HG03103 (cell line): ENCODE measurements around the gene SH3PXD2A.
"Not testable (repeated sequence)": the region's sequence is repeated elsewhere in the genome, so short reads cannot be mapped to it uniquely, and the experiment has no call there.

Experiments
- ATAC-seq: cut with Tn5 transposase; IDR thresholded peaks from one replicate; pipeline ENCODE4 v1.9.1; 2021; ENCODE audit warnings: low read depth; ENCODE audit not compliant: unreplicated experiment

SH3PXD2A gene

DNA sequence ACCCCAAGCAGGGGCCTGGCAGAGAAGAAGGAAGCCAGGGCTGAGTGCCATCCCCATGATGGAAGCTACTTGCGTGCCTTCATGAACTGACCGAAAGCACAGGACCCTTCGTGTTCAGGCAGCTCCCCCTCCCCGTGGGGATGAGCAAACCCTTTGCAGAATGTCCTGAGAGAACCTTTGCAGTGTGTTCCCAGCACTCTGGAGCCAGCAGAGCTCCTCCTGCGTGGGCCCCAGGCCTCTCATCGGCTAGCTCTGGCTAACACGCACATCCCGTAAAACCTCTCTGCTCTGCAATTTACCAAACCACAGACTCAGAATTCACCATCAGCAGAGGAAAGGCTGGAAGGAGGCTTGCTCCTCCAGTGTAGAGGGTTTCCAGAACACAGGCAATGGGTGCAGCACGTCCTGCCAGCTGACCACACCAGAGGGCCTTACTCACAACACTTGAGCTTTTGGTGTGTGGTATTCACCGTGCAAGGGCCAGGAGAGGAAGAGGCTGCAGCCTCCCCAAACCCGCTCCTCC lies 3.1 kb downstream of the SH3PXD2A start:
- no peak for ATAC-seq

DNA sequence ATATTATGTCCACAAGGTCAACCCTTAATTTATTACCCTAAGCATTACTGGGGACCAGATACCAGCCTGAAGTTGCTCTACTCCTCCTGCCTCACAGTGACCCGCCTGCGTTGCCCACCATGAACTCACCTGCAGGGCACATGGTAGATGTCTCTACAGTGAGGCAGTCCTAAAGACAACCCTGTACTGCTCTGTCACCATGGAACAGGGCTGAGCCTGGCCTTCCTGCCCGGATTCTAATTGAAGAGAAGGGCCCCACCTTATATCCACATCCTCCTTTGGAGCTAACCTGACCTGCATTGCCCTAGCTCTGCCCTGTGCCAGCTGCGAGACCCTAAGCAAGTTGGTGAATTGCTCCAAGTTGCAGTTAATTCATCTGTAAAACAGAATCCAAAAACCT lies 4.1 kb downstream of the SH3PXD2A start:
- no peak for ATAC-seq

DNA sequence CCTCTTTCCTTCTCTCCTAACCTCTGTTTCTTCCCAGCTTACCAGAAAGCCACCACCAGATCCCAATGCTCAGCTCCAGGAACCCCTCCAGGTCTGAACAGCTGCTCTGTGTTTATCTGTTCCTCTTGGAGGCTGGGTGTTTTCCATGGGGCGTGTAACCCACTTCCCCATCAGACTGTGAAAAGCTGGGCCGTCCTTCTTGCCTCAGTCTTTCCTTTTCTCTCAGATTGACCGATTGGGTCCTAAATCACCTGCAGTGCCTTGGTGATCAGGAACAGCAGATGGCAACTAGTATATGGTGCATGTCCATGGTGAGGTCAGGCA lies 4.8 kb downstream of the SH3PXD2A start:
- ATAC-seq = no peak

DNA sequence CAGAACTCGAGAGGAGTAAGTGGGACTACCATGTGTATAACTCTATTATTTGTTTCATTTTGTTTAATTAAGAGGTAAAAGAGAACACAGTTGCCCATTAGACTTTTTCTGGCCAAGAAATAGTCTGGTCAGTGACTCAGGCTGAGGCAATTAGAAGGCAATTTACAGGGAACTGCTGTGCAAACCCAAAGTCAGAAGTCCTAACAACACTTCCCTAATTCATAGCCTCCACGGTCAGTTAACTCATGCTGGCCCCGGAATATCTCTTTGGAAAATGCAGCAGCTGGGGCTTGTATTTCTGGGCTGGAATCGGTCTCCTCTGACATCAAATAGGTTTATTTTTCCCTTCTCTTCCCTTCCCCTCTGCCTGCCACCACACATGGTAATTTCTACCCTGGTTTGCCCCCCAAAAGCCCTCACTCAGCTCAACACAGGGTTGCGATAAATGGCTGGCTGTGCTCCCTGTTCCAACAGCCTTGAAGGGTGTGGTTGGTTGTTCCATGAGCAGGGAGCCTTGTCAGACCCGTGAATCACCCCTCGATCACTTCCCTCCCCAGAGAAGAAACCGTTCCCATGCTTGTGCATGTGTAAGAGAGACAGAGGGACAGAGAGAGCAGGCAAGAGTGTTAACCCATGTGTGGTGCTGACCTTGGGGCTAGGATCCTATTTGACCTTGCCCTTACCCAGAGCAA lies 5.3 kb downstream of the SH3PXD2A start:
- no peak for ATAC-seq

DNA sequence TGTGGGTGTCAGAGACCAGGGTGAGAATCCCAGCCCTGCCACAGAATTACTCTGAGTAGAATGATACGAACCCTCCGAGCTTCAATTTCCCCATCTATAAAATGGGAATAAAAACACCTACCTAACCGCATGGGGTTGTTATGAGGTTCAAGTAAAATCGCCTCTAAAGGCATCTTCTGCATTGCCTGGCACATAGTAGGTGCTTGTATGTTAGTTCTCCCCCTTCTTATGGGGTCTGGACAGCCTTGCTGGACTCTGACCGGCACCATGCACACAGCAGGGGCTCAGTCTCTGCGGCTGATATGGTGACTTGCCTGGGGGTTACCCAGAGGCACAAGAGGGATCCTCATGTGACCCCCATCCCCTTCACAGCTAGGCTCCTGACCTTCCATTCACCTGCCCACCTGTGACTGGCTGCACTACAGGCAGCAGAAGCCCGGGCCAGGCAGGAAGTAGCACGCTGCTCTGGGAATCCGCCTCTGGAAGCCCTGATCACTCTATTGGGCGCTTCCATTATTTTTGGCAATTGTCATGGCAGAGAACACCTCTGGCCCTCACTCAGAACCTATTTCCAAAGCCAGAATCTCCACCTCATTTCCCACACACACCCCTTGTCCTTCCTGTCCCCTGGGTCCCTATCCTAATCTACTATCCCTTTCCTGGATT lies 6.0 kb downstream of the SH3PXD2A start:
- no peak for ATAC-seq

DNA sequence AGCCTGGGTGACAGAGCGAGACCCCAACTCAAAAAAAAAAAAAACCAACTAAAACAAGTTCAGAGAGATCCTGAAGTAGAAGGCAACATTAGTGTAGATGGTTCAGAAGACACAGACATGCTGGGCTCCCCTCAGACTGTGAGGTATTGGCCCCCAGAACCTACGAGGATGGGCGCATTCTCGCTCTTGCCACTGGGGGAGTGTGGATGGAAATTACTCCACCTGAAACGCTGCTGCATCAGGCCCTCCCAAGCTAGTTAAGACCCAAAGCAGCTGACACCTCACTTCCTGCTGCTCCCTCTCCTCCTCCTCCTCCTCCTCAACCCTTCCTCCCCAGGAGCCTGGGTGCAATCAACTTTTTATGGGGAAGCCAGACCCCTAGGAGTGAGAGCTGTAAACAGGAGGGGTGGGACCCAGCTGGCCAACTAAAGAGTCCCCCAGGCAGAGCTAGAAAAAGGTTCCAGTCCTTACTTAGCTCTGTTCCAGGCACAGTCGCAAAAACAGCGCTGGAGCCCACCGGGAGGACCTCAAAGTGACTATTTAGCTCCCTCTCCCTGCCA lies 7.4 kb downstream of the SH3PXD2A start:
- ATAC-seq = no peak

DNA sequence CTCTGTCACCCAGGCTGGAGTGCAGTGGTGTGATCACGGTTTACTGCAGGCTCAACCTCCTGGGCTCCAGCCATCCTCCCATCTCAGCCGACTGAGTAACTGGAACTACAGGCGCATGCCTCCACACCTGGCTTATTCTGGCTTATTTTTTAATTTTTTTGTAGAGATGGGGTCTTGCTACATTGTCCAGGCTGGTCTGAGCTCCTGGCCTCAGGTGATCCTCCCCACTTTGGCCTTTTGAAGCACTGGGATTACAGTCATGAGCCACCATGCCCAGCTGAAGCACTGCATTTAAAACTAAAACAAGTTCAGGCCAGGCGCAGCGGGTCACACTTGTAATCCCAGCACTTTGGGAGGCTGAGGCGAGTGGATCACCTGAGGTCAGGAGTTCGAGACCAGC lies 8.0 kb downstream of the SH3PXD2A start:
- ATAC-seq = no peak

DNA sequence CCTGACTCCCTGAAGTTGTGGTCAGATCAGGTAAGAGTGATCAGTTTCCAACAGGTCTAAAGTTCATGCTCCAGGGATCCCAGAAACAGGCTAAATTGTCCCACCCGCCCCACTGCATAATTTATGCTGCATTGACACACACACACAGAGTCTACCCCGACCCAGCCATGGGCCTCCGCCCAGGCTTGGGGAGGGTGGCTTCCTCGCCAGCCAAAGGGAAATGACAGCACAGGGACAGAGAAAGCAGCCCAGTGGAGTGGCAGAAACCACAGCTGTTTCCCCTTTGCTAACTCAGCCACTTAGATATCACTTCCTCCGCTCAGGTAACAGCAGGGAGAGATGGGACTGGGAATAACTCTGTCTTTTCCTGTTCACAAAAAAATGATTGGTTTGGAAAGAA lies 9.4 kb downstream of the SH3PXD2A start:
- peak; percentile 67 for ATAC-seq

DNA sequence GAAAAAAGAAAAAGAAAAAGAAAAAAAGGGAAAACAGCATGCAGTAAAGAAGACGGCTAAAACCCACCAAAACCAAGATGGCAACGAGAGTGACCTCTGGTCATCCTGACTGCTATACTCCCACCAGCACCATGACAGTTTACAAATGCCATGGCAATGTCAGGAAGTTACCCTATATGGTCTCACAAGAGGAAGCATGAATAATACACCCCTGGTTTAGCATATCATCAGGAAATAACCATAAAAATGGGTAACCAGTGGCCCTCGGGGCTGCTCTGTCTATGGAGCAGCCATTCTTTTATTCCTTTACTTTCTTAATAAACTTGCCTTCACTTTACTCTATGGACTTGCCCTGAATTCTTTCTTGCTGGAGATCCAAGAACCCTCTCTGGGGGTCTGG lies 10.0 kb downstream of the SH3PXD2A start:
- ATAC-seq = not testable (repeated sequence)

DNA sequence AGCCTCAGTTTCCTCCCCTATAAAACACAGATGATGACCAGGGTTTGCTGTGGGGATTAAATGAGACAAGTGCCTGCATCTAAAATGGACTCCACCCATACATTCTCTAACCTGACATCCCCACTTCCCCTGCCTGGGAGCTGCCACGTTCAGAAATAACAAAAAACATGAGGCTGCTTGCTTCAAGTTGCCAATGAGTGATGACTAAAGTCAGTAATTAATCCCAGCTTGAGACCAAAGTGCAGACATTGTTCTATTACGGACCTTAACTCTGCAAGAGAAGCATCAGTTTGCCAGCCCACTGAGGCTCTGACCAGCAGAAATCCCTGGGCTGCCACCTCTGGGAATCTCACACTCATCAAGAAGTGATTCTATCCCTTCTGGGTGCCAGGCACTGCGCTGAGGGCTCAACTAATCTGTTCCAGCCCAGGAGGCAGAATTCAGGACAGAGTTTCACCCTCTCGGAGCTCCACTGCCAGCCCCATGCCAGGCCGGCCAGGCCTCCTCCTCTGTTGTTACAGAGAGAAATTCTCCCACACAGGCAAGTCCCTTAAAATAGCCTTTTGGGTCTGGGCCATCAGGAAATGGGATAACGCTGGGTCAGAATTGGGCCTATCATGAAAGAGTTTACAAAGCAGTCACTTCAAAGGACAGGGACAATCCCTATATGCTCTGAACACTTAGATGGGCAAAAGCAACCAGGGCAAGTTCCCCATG lies 11.4 kb downstream of the SH3PXD2A start:
- ATAC-seq = no peak

DNA sequence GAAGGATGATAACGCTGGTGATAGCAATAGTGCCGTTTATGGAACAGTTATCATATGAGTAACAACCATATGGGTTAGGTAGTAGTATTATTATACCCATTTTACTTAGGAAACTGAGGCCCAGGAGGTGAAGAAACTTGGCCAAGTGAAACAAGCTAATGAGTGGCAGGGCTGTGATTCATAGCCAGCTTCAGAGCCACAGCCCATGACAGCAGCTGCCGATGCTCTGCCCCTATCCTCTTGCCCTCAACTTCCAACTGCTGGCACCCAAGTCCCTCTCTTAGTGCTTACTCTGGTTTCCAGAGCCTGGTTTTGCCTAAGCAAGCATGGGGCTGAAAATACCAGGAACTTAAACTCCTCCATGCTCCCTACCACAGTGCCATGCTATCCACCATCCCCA lies 12.3 kb downstream of the SH3PXD2A start:
- no peak for ATAC-seq

DNA sequence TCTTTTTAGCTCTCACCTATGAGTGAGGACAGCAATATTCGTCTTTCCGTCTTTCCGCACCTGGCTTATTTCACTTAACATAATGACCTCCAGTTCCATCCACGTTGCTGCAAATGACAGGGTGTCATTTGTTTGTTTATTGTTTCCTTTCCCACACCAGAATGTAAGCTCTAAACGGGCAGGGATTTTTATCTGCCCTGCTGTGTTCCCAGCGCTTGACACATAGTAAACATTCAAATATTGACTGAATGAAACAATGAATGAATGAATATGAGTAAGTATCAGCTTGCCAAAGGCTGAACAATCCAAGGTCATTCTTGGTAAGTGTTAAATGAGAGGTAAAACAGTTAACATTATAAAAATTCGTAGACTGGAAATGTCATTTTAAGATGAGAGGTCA lies 12.8 kb downstream of the SH3PXD2A start:
- ATAC-seq = no peak

DNA sequence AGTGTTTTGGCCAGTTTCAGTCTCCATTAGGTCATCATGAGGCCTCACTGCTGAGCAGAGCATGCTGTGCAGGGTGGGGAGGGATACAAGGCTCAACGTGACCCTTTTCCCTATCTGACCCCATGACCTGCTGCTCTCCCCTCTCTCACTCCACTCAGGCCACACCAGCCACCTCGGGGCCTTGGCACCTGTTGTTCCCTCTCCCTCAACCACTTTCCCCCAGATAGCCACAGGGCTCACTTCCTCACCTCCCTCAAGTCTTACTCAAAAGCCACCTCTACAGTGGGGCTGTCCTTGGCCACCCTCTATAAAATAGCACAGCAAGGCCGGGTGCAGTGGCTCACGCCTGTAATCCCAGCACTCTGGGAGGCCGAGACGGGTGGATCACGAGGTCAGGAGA lies 13.9 kb downstream of the SH3PXD2A start:
- ATAC-seq = no peak

DNA sequence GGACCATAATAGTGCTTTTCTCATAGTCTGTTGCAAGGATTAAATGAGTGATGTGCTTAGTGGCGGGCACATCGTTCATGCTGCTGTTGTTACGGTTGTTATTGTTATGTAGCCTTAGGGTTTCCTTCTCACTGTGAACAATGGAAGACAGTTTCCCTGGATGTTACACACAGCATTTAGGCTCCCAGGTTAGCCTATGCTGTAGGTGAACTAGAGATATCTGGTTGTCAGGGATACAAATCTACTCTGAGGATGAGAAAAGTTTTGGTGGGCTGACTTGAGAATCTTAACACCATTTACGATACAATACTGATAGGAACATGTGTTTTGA lies 14.7 kb downstream of the SH3PXD2A start:
- ATAC-seq = no peak

DNA sequence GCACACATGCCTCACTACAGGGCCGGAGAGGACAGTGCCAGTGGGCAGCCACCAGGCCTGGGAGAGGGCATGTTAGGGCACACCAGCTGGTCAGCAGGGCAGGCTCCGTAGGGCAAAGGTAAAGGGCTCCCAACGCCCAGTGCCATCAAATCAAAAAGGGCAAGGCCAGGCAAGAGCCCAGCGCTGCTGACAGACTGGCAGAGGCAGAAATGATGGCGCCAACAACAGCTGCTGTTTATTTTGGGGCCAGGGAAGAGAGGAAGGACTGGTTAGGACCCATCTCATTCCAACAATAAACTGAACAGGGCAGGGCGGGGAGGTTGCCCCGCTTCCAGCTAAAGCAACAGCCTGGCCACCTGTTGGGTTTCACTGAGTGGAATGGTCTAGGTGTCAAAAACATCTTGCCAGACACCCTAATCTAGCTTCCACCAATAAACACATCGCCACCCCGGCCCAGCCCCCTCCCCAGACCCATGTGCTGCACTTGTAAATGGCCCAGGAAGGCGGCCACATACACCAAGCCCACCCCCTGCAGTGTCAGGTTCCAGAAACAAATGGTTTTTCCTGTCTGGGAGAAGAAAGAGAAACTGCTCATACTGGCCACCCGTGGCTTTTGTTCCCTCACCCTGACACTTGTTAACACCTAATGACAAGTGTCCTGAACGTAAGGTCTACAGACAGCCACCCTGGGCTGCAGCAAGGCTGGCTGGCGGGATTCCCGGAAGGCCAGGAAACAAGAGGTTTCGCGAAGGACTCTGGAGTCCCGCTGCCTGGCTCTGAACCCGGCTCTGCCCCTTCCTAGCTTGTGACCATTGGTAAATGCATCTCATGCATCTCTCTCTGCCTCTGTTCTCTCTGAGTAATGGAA lies 15.3 kb downstream of the SH3PXD2A start:
- ATAC-seq = no peak

DNA sequence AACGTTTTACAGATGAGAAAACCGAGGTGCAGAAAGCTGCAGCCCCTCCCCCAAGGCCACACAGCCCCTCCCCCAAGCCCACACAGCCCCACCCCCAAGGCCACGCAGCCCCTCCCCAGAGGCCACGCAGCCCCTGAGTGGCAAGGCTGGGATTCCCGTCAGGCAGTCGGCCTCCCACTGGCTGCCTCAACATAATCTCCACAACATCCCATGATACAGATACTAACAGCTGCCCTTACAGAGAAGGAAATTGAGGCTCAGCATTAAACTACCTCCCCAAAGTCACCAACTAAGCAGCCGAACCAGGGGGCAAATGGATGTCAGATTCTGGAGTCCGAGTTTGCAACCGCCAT lies 15.9 kb downstream of the SH3PXD2A start:
- ATAC-seq = no peak

DNA sequence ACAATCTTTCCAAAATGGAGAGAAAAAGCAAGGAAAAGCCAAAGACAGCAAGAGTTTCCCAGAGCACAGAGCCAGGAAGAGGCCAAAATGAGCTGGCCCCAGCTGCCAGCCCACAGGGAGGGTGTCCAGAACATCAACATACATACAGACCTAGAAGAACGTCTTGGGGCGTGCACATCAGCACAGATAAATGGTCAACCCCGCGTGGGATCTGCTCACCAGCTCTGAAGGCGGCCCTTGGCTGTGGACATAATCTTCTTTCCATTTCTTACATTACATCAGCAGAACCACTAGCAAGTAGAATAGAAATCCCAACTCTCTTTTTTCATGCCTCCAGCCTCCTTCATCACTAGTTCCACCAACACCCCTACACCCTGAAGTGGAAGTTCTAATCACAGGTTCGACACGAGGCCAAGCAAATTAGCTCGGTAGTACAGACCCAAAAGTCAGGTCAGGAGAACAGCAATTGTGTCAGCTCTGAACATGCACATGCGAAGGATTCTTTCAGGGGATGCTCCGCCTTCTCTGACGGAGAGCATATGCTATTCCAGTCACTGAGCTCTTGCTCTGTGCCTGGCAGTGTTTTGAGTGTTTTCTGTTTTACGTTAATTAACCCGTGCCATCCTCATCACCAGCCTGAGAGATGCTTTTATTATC lies 16.4 kb downstream of the SH3PXD2A start:
- ATAC-seq = no peak

DNA sequence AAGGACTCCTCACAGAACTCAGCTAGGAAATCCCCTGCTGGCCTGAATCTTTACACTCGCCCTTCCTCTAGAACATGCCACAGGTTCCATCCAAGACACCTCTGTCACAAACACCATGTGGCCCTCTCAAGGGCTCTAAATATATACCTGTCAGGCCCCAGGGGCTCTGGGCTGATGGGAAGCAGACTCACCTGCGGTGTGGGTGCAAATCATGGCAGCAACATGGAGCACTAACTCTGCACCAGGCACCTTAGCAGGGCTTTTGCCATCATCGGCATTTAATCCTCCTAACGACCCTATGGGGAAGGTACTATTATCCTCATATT lies 17.3 kb downstream of the SH3PXD2A start:
- no peak for ATAC-seq

DNA sequence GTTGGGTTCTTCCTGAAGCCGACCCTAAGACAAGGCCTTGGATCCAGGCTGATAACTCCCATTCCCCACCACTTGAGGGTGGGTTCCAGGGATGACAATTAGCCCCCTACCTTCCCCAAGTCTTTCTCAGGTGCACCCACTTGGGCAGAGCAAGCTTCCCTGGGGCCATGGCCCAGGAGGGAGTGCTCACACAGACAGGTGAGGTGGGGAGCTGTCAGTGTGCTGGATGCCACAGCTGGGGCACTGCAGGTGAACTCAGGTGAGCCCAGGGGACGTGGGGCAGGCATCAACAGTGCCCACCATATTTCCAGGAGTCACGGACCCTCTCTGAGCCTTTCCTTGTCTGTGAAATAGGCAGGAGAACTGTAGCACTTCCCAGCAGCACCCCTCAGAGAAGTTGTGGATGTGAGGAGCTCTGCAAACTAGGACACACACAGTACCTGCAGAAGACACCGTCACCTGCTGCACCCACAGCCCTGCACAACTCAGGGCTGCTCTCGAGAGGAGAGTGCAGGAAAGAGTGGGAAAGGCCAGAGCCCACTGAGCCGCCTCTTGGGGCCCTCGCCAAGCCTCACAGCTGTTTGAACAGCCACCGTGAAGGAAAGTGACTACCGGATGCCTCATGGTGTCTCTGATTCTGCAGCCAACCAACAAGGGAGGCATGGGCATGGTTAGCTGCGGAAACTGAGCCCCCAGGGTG lies 17.9 kb downstream of the SH3PXD2A start:
- ATAC-seq = no peak

DNA sequence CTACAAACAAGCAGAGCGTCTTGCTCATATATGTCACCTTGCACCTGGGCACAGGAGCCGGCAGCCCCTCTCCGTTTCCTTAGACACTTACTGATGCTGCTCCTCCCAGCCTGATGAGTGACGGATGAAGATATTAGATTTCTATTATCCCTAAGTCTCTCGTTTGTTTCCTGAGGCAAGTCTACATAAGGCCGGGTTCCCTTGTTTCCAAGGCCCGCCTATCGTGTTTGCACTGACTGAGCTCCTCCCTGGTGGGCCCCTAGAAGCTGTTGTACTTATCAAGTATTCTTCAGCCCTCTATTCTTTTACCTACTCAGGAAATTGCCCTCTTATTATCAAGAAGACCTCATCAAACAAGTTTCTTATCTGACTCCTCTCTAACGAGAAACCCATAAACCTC lies 18.5 kb downstream of the SH3PXD2A start:
- ATAC-seq = no peak
